ENCODE measurements around the gene TMC2. TPM values are rescaled to one million over a fixed set of nuclear protein-coding genes. Genes with fewer than 3 reads are reported as not detected.
"Not testable (repeated sequence)": the region's sequence is repeated elsewhere in the genome, so short reads cannot be mapped to it uniquely, and the experiment has no call there.

The TMC2 gene
- total RNA-seq, 2 donors from 2014 or later: not detected

- H3K4me1 Mint-ChIP-seq (ENCODE audit: low read depth): peaks cover 26% of the 10 kb centered on the region
- no peak for DNase-seq
- no peak overlapping the region for H3K4me3 Mint-ChIP-seq
- H3K27ac Mint-ChIP-seq: no peak overlapping the region
- H3K36me3 Mint-ChIP-seq (ENCODE audit: insufficient read depth in 2 of 2): no peaks in the 10 kb centered on the region
- peaks cover 7% of the 10 kb centered on the region for H3K27me3 Mint-ChIP-seq (ENCODE audit: low read depth)
- ATAC-seq (replicated peaks in 1 of 2): peak; percentile 64 to 78
- H3K9me3 Mint-ChIP-seq: no peaks in the 10 kb centered on the region
Measured at GRCh38 chr20:2519115-2519809, 17.1 kb upstream of the TMC2 start.

- Mint-ChIP-seq H3K9me3 (no peaks in the 10 kb centered on the region), H3K27me3 (ENCODE audit: low read depth) (peaks cover 7% of the 10 kb centered on the region), H3K27ac (no peak overlapping the region), H3K36me3 (ENCODE audit: insufficient read depth in 2 of 2) (no peaks in the 10 kb centered on the region), H3K4me1 (ENCODE audit: low read depth) (peaks cover 36% of the 10 kb centered on the region), H3K4me3 (no peak overlapping the region)
- ATAC-seq (replicated peaks in 1 of 2) (no peak), DNase-seq (no peak)
Measured at GRCh38 chr20:2520617-2521016, 15.8 kb upstream of the TMC2 start.

- H3K27me3 Mint-ChIP-seq (ENCODE audit: low read depth): peaks cover 7% of the 10 kb centered on the region
- DNase-seq (peak; percentile 64 to 68), ATAC-seq (replicated peaks in 1 of 2) (no peak)
- H3K36me3 Mint-ChIP-seq (ENCODE audit: insufficient read depth in 2 of 2): no peaks in the 10 kb centered on the region
- no peak overlapping the region for H3K27ac Mint-ChIP-seq
- no peak overlapping the region for H3K4me3 Mint-ChIP-seq
- H3K4me1 Mint-ChIP-seq (ENCODE audit: low read depth): peaks cover 38% of the 10 kb centered on the region
- no peaks in the 10 kb centered on the region for H3K9me3 Mint-ChIP-seq
Measured at GRCh38 chr20:2521369-2522305, 14.7 kb upstream of the TMC2 start.

GRCh38 chr20:2522826-2523429 is 13.4 kb upstream of the TMC2 start:
- not testable (repeated sequence) for H3K27ac Mint-ChIP-seq; H3K36me3 Mint-ChIP-seq (ENCODE audit: insufficient read depth in 2 of 2); H3K4me3 Mint-ChIP-seq; H3K9me3 Mint-ChIP-seq; ATAC-seq (replicated peaks in 1 of 2); H3K27me3 Mint-ChIP-seq (ENCODE audit: low read depth); DNase-seq
- peaks cover 38% of the 10 kb centered on the region for H3K4me1 Mint-ChIP-seq (ENCODE audit: low read depth)

DNA sequence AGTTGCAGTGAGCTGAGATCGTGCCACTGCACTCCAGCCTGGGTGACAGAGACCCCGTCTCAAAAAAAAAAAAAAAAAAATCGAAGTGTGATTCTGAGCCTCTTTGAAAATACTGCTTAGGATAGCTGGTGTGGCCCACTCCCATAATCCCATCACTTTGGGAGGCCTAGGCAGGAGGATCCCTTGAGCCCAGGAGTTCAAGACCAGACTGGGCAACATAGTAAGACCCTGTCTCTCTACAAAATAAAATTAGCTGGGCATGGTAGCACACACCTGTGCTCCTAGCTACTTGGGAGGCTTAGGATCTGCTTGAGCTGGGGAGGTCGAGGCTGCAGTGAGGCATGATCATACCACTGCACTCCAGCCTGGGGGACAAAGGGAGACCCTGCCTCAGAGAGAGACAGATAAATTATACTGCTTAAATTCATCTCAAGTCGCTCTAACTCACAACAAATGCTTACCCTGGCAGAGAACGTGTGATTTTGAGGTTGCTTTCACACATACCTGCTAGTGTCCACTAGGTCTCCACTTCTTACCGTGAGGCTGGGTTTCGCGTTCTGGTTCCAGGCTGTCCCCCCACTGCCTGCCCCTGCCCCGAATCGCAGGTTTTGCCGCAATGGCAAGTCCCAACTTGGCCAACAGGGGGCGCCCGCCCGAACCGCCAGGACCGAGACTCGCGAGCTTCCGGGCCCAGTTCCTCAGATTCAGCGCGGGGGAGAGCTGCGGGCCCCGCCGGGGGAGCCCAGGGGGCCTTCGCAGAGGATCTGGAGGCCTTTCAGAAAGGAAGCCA is 12.3 kb upstream of the TMC2 start:
- peak; percentile 91 to 96 for DNase-seq
- Mint-ChIP-seq H3K9me3 (no peaks in the 10 kb centered on the region), H3K4me1 (ENCODE audit: low read depth) (peaks cover 38% of the 10 kb centered on the region), H3K4me3 (peak overlapping the region; percentile 90 to 94), H3K27ac (no peak overlapping the region), H3K27me3 (ENCODE audit: low read depth) (peaks cover 7% of the 10 kb centered on the region), H3K36me3 (ENCODE audit: insufficient read depth in 2 of 2) (no peaks in the 10 kb centered on the region)
- ATAC-seq (replicated peaks in 1 of 2): peak; percentile 79 to 81

- no peaks in the 10 kb centered on the region for H3K9me3 Mint-ChIP-seq
- peaks cover 7% of the 10 kb centered on the region for H3K27me3 Mint-ChIP-seq (ENCODE audit: low read depth)
- ATAC-seq (replicated peaks in 1 of 2) (peak; percentile 58 to 63), DNase-seq (peak; percentile 49 to 54)
- H3K36me3 Mint-ChIP-seq (ENCODE audit: insufficient read depth in 2 of 2): no peaks in the 10 kb centered on the region
- H3K4me3 Mint-ChIP-seq: peak overlapping the region; percentile 90 to 94
- peak overlapping the region; percentile 91 for H3K27ac Mint-ChIP-seq
- peaks cover 35% of the 10 kb centered on the region for H3K4me1 Mint-ChIP-seq (ENCODE audit: low read depth)
Measured at GRCh38 chr20:2524709-2525506, 11.5 kb upstream of the TMC2 start.

DNA sequence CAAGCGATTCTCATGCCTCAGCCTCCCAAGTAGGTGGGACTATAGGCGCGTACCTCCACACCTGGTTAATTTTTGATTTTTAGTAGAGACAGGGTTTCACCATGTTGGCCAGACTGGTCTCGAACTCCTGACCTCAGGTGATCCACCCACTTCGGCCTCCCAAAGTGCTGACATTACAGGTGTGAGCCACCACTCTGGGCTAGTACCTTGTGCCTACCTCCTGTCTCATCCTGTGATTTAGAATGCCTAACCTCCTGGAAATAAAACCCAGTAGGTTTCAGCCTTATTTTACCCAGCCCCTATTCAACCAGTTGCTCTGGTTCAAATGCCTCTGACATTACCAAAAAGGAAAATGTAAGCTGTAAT is 10.2 kb upstream of the TMC2 start:
- H3K4me3 Mint-ChIP-seq; H3K27ac Mint-ChIP-seq; H3K27me3 Mint-ChIP-seq (ENCODE audit: low read depth); DNase-seq; H3K36me3 Mint-ChIP-seq (ENCODE audit: insufficient read depth in 2 of 2); H3K9me3 Mint-ChIP-seq; ATAC-seq (replicated peaks in 1 of 2): not testable (repeated sequence)
- peaks cover 36% of the 10 kb centered on the region for H3K4me1 Mint-ChIP-seq (ENCODE audit: low read depth)

GRCh38 chr20:2527762-2528161 is 8.6 kb upstream of the TMC2 start:
- ATAC-seq (replicated peaks in 1 of 2) (no peak), DNase-seq (no peak)
- H3K27me3 Mint-ChIP-seq (ENCODE audit: low read depth): no peaks in the 10 kb centered on the region
- no peaks in the 10 kb centered on the region for H3K36me3 Mint-ChIP-seq (ENCODE audit: insufficient read depth in 2 of 2)
- no peaks in the 10 kb centered on the region for H3K9me3 Mint-ChIP-seq
- peaks cover 30% of the 10 kb centered on the region for H3K4me1 Mint-ChIP-seq (ENCODE audit: low read depth)
- H3K27ac Mint-ChIP-seq: no peak overlapping the region
- no peak overlapping the region for H3K4me3 Mint-ChIP-seq

- Mint-ChIP-seq H3K9me3 (no peaks in the 10 kb centered on the region), H3K27me3 (ENCODE audit: low read depth) (no peaks in the 10 kb centered on the region), H3K4me3 (no peak overlapping the region), H3K36me3 (ENCODE audit: insufficient read depth in 2 of 2) (no peaks in the 10 kb centered on the region), H3K27ac (no peak overlapping the region), H3K4me1 (ENCODE audit: low read depth) (peaks cover 27% of the 10 kb centered on the region)
- no peak for DNase-seq
- ATAC-seq (replicated peaks in 1 of 2): no peak
Measured at GRCh38 chr20:2528671-2529271, 7.6 kb upstream of the TMC2 start.

DNA sequence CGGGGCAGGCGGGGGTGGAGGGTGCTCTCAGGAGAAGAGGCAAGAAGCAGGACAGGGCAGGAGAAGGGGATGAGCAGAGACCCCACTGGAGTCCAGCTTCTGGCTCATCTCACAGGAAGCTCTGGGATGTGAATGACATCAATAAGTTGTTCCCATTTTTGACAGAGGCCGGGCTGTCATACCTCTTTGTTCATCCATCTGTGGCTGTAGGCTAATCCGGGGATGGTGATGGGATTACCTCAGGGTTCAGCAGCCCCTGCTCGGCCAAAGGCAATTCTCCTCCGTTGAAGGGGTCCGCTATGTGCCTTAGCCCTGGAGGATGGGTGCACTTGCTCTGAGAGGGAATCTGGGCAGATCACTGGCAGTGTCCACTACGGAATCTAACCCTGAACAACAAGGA is 3.3 kb upstream of the TMC2 start:
- DNase-seq (no peak), ATAC-seq (replicated peaks in 1 of 2) (no peak)
- H3K27ac Mint-ChIP-seq: no peak overlapping the region
- H3K9me3 Mint-ChIP-seq: no peaks in the 10 kb centered on the region
- no peak overlapping the region for H3K4me3 Mint-ChIP-seq
- H3K36me3 Mint-ChIP-seq (ENCODE audit: insufficient read depth in 2 of 2): no peaks in the 10 kb centered on the region
- H3K27me3 Mint-ChIP-seq (ENCODE audit: low read depth): no peaks in the 10 kb centered on the region
- H3K4me1 Mint-ChIP-seq (ENCODE audit: low read depth): peaks cover 10% of the 10 kb centered on the region

DNA sequence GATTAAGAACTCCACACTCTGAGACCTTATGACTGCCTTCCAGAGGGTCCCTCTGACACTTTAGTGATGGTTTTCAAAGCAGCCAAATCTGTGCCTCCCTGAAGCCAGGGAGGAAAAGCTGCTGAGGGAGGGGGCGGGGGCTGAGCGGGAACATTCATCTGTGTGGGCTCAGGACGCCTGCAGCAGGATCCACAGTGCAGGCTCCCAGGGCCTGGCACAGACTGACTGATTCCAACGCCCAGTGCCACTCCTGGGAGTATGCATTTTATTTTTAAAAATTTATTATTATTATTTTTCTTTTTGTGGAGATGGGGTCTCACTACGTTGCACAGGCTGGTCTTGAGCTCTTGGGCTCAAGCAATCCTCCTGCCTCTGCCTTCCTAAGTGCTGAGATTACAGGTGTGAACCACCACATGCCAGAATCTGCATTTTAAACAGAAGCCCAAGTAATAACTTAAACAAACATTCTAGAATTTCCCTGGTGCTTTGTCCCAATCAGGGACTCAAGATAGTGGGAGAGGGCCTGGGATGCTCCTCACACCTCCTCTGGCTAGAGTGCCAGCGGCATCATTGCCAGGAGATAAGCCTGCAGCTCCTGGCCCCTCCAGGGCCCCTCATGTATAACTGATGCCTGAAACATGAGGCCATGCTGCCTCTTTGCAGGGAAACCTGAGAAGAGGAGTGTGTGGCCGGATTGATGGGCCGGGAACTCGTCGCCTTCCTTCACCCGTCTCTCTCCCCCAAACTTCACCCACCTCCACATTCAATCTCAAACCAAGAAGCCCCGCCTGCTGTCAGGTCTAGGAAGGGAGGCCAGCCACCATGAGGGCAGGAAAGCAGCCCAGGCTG is 438 bp upstream of the TMC2 start:
- Mint-ChIP-seq H3K9me3 (no peaks in the 10 kb centered on the region), H3K4me1 (ENCODE audit: low read depth) (no peaks in the 10 kb centered on the region), H3K4me3 (no peak overlapping the region), H3K36me3 (ENCODE audit: insufficient read depth in 2 of 2) (no peaks in the 10 kb centered on the region), H3K27ac (no peak overlapping the region), H3K27me3 (ENCODE audit: low read depth) (peaks cover 14% of the 10 kb centered on the region)
- ATAC-seq (replicated peaks in 1 of 2) (no peak), DNase-seq (no peak)
